22Rv1 (cell line): Measurements from ENCODE around the gene BBX.

Experiments used
- H3K27ac ChIP-seq: fragments of 450-650 bp; 2 replicates; pipeline ENCODE4 v1.5.1; 2017
- CTCF ChIP-seq: fragments of 450-650 bp; IDR thresholded peaks from 2 replicates; pipeline ENCODE4 v1.5.1; 2017; ENCODE audit warnings: mild to moderate bottlenecking
- ZFX ChIP-seq: fragments of 450-650 bp; IDR thresholded peaks from 2 replicates; pipeline ENCODE4 v1.6.1; 2017; ENCODE audit warnings: antibody characterized with exemption, borderline replicate concordance

BBX gene

GRCh38 chr3:107581230-107581629, 58.5 kb downstream of the BBX start:
- TF ChIP-seq CTCF = no peak
- no peak for TF ChIP-seq ZFX
- H3K27ac ChIP-seq = no peak overlapping the region

- TF ChIP-seq ZFX (no peak), CTCF (no peak)
- no peak overlapping the region for H3K27ac ChIP-seq
Observed at GRCh38 chr3:107588217-107588616, 65.5 kb downstream of the BBX start.

- TF ChIP-seq ZFX = no peak
- no peak for TF ChIP-seq CTCF
- no peak overlapping the region for H3K27ac ChIP-seq
Observed at GRCh38 chr3:107589454-107589853, 66.7 kb downstream of the BBX start.

- no peak overlapping the region for H3K27ac ChIP-seq
- TF ChIP-seq CTCF (no peak), ZFX (no peak)
Observed at GRCh38 chr3:107590786-107591185, 68.0 kb downstream of the BBX start.

GRCh38 chr3:107592073-107592472, 69.3 kb downstream of the BBX start:
- TF ChIP-seq ZFX (no peak), CTCF (no peak)

GRCh38 chr3:107594870-107595269, 72.1 kb downstream of the BBX start:
- TF ChIP-seq ZFX (no peak), CTCF (no peak)

More at GRCh38 chr3:107592073-107592472, 69.3 kb downstream of the BBX start:
- no peak overlapping the region for H3K27ac ChIP-seq

GRCh38 chr3:107596639-107597038, 73.9 kb downstream of the BBX start:
- TF ChIP-seq ZFX (no peak), CTCF (no peak)
- no peak overlapping the region for H3K27ac ChIP-seq

More at GRCh38 chr3:107594870-107595269, 72.1 kb downstream of the BBX start:
- H3K27ac ChIP-seq = no peak overlapping the region
